Liver (tissue), 3 donors: Measurements from ENCODE around the gene GPD1.

Source experiments
- CTCF ChIP-seq: fragments of 150-350 bp; IDR thresholded peaks from 2 replicates; pipeline ENCODE4 v1.5.1; 2017; ENCODE audit warnings: improper control_type of control experiment, low read depth, low read length; ENCODE audit not compliant: missing input control
- GABPA ChIP-seq, 2 donors: IDR thresholded peaks in 1 of 2; conservative IDR thresholded peaks in 1 of 2; 2 replicates each; pipeline ENCODE4 v1.6.1; 2016; ENCODE audit warnings: antibody characterized with exemption in 2 of 2, mild to moderate bottlenecking in 1 of 2, moderate library complexity in 1 of 2
- SP1 ChIP-seq: IDR thresholded peaks from 2 replicates; pipeline ENCODE4 v1.6.1; 2018; ENCODE audit warnings: antibody characterized with exemption, mild to moderate bottlenecking
- TAF1 ChIP-seq: conservative IDR thresholded peaks from 2 replicates; pipeline ENCODE4 v1.6.1; 2016; ENCODE audit warnings: antibody characterized with exemption, mild to moderate bottlenecking
- ZBTB33 ChIP-seq: IDR thresholded peaks from 2 replicates; pipeline ENCODE4 v1.6.1; 2016; ENCODE audit warnings: antibody characterized with exemption
- TF ChIP-seq, protein P1 (sequence below): IDR thresholded peaks from 2 replicates; pipeline ENCODE4 v1.6.1; 2016; ENCODE audit warnings: antibody characterized with exemption
- TF ChIP-seq, protein P2 (sequence below): IDR thresholded peaks from 2 replicates; pipeline ENCODE4 v1.6.1; 2016; ENCODE audit warnings: antibody characterized with exemption, mild to moderate bottlenecking
- TF ChIP-seq, protein P3 (sequence below): IDR thresholded peaks from 2 replicates; pipeline ENCODE4 v1.6.1; 2016; ENCODE audit warnings: antibody characterized with exemption
- donor health status: healthy.
- donor health status: healthy.

DNA sequence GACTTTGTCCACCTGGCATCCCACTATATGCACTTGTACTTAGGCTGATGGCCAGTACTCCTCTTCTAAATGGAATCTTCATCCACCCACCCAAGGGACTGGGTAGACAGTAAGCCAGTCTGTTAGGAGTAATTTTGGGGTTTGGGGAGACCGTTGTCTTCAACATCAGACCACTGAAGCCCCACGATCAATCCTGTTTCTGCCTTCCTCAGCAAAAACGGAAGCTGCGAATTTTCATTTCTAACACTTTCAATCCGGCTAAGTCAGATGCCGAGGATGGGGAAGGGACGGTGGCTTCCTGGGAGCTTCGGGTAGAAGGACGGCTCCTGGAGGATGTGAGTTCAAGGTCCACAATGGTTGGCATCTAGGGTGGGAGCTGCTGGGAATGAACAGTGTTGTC, 16.7 kb upstream of the GPD1 start:
- TF ChIP-seq, protein P1, sequence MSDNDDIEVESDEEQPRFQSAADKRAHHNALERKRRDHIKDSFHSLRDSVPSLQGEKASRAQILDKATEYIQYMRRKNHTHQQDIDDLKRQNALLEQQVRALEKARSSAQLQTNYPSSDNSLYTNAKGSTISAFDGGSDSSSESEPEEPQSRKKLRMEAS: no peak
- TF ChIP-seq CTCF: no peak
- no peak for TF ChIP-seq ZBTB33
- TF ChIP-seq, protein P2, sequence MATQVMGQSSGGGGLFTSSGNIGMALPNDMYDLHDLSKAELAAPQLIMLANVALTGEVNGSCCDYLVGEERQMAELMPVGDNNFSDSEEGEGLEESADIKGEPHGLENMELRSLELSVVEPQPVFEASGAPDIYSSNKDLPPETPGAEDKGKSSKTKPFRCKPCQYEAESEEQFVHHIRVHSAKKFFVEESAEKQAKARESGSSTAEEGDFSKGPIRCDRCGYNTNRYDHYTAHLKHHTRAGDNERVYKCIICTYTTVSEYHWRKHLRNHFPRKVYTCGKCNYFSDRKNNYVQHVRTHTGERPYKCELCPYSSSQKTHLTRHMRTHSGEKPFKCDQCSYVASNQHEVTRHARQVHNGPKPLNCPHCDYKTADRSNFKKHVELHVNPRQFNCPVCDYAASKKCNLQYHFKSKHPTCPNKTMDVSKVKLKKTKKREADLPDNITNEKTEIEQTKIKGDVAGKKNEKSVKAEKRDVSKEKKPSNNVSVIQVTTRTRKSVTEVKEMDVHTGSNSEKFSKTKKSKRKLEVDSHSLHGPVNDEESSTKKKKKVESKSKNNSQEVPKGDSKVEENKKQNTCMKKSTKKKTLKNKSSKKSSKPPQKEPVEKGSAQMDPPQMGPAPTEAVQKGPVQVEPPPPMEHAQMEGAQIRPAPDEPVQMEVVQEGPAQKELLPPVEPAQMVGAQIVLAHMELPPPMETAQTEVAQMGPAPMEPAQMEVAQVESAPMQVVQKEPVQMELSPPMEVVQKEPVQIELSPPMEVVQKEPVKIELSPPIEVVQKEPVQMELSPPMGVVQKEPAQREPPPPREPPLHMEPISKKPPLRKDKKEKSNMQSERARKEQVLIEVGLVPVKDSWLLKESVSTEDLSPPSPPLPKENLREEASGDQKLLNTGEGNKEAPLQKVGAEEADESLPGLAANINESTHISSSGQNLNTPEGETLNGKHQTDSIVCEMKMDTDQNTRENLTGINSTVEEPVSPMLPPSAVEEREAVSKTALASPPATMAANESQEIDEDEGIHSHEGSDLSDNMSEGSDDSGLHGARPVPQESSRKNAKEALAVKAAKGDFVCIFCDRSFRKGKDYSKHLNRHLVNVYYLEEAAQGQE: no peak
- no peak for TF ChIP-seq TAF1
- no peak for TF ChIP-seq GABPA (IDR thresholded peaks at IDR 0.05 in 1 of 2, conservative IDR thresholded peaks at IDR 0.05 in 1 of 2)
- no peak for TF ChIP-seq SP1
- TF ChIP-seq, protein P3, sequence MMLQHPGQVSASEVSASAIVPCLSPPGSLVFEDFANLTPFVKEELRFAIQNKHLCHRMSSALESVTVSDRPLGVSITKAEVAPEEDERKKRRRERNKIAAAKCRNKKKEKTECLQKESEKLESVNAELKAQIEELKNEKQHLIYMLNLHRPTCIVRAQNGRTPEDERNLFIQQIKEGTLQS: no peak
